Mucosa of stomach (tissue), 1 donor: ENCODE results near the gene WHRN.

Source experiments
- H3K27me3 ChIP-seq: one replicate; pipeline ENCODE4 v1.7.0; 2013; ENCODE audit warnings: mild to moderate bottlenecking, low read length; ENCODE audit not compliant: control insufficient read depth, insufficient read depth
- H3K36me3 ChIP-seq: one replicate; pipeline ENCODE4 v1.7.0; 2013; ENCODE audit warnings: low read length; ENCODE audit not compliant: control insufficient read depth, insufficient read depth
- H3K4me1 ChIP-seq: one replicate; pipeline ENCODE4 v1.7.0; 2013; ENCODE audit warnings: mild to moderate bottlenecking, low read length; ENCODE audit not compliant: control insufficient read depth, insufficient read depth
- H3K4me3 ChIP-seq: one replicate; pipeline ENCODE4 v1.7.0; 2013; ENCODE audit warnings: low read length
- H3K9ac ChIP-seq: one replicate; pipeline ENCODE4 v1.7.0; 2013; ENCODE audit warnings: mild to moderate bottlenecking, low read length, moderate library complexity
- H3K9me3 ChIP-seq: one replicate; pipeline ENCODE4 v1.7.0; 2013; ENCODE audit warnings: mild to moderate bottlenecking, low read length, moderate library complexity; ENCODE audit not compliant: control insufficient read depth
- donor health status: Pancreatic carcinoma.

Gene WHRN

DNA sequence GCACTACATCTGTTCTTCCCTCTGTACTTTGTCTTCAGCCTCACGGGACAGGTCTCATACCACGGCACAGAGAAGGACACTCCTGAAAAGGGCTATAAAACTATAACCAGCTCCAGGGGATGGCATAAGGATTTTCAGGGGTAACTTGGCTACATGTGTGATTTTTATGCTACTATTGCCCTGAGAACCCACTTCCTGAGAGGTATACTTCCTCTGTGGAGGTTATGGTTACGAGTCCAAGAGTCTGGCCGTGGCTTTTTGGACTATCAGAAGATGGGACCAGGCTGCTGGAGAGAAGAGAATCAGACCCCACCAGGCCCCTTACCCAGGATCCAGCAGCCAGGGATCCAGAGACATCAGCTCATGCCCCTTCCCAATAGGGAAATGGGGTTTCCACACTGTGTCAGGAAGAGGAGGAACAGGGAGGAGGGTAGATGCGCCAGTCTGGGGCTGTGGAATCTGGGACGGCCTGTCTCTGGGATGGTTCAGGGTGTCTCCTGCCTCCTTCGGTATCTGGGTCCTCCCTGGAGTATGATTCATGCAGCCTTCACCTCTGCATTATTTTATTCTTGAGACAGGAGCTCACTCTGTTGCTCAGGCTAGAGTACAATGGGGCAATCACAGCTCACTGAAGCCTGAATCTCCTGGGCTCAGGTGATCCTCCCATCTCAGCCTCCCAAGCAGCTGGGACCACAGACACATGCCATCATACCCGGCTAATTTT is 29.7 kb downstream of the WHRN start:
- no peak overlapping the region for H3K4me3 ChIP-seq
- H3K9ac ChIP-seq, result no peak overlapping the region
- H3K9me3 ChIP-seq, result no peaks in the 10 kb centered on the region
- H3K36me3 ChIP-seq, result no peaks in the 10 kb centered on the region
- peaks cover 8% of the 10 kb centered on the region for H3K4me1 ChIP-seq
- no peaks in the 10 kb centered on the region for H3K27me3 ChIP-seq

DNA sequence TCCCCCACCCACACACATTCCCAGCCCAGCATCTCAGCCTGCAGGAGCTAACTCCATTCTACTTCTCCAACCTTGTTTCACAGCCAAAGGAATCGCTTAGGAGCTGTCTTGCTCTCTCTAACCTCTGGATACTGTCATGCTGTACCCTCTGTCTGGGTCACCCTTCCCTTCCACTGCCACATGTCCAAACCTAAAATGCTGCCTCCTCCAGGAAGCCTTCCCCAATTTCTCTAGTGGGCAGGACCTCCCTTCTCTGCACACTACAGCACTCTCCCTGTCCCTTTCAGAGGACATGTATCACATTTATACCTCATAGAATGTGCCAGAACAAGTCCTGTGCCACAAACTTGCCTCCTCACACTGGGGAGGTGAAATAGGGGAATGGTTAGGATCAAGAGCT is 30.8 kb downstream of the WHRN start:
- Histone ChIP-seq H3K36me3 (no peaks in the 10 kb centered on the region), H3K4me3 (no peak overlapping the region), H3K9ac (no peak overlapping the region), H3K27me3 (no peaks in the 10 kb centered on the region), H3K4me1 (peaks cover 8% of the 10 kb centered on the region), H3K9me3 (no peaks in the 10 kb centered on the region)

DNA sequence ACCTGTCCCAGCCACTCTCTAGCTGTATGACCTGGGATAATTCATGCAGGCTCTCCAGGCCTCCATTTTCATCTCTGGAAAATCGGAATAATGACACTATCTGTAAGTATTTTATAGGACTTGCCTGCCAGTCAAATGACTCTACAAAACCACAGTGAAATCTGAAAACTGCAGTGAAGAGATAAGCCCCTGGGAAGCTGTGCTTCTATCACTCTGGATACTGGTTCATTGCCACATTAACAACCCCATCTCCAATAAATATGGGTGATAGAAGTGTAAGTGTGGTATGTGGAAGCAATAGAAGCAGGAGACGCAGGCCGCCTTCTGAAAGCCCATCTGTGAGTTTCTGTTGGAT is 31.8 kb downstream of the WHRN start:
- no peaks in the 10 kb centered on the region for H3K9me3 ChIP-seq
- H3K4me1 ChIP-seq, result peaks cover 8% of the 10 kb centered on the region
- H3K36me3 ChIP-seq, result no peaks in the 10 kb centered on the region
- no peak overlapping the region for H3K4me3 ChIP-seq
- H3K9ac ChIP-seq, result no peak overlapping the region
- H3K27me3 ChIP-seq, result no peaks in the 10 kb centered on the region

DNA sequence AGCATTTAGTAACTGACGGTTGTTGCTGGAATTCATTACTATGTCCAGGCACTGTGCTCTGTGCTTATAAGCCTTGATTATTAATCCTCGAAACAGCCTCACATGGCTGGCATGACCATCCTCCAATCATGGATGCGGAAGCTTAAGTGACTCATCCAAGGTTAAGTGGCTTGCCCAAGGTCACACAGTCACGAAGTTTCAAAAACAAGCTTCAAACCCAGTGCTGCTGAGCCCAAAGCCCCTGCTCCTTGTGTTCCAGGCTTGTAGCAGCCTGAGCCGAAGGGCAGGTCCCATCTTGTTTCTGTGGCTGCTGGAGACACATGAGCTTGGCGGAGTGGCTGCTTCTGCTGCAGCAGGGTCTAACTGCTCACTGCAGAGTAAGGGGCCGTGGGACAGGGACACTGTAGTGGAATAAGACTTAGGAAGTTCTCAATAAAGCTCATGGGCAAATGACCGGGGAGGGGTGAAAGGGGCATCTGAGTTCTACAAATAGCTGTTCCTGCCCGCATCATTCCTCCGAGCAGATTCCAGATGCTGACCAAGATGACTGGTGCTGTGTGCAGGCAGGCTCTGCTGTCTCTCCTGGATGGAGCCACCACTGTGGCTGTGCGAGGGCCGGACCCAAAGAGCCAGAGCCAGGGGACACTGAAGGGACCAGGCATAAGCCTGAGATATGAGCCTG is 32.4 kb downstream of the WHRN start:
- H3K36me3 ChIP-seq, result no peaks in the 10 kb centered on the region
- H3K27me3 ChIP-seq, result no peaks in the 10 kb centered on the region
- no peak overlapping the region for H3K4me3 ChIP-seq
- peaks cover 8% of the 10 kb centered on the region for H3K4me1 ChIP-seq
- H3K9me3 ChIP-seq, result no peaks in the 10 kb centered on the region
- H3K9ac ChIP-seq, result no peak overlapping the region

DNA sequence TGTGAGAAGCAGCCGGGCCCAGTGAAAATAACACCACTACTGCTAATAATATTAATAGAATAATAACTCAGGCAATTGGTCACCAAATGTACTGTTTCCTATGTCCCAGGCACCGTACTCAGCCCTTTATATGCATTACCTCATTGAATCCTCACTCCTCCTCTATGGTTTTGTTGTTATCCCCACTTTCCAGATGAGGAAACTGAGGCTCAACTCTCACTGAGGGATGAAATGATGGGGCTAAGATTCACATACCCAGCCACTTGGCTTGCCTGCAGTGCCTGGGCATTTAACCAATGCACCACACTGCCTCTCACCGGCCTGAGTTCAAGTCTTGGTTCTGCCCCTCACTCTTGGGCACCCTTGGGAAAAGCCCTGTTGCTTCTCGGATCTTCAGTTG is 34.1 kb downstream of the WHRN start:
- Histone ChIP-seq H3K36me3 (no peaks in the 10 kb centered on the region), H3K4me1 (no peaks in the 10 kb centered on the region), H3K9ac (no peak overlapping the region)

DNA sequence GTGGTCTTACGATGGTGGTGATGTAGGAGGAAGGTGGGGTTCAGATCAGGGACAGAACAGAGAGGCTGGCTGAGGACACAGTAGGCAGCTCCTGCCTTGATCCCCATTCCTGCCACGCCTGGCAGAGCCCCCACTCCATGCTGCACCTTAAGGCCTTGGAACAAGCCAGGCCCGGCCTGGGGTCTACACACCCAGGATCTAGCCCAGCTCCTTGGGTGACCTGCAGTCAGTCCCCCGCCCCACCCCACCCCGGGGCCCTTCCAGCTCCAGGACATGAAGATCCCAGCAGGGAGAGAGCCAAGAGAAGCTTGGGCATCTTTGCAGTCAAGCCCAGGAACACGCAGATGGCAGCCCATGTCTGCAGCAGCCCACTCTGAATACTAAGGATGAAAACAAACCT is 34.7 kb downstream of the WHRN start:
- Histone ChIP-seq H3K27me3 (no peaks in the 10 kb centered on the region), H3K9me3 (no peaks in the 10 kb centered on the region), H3K4me1 (no peaks in the 10 kb centered on the region), H3K36me3 (no peaks in the 10 kb centered on the region), H3K9ac (no peak overlapping the region), H3K4me3 (no peak overlapping the region)

More for the DNA sequence above, 34.1 kb downstream of the WHRN start:
- H3K9me3 ChIP-seq, result no peaks in the 10 kb centered on the region
- H3K4me3 ChIP-seq, result no peak overlapping the region
- no peaks in the 10 kb centered on the region for H3K27me3 ChIP-seq

DNA sequence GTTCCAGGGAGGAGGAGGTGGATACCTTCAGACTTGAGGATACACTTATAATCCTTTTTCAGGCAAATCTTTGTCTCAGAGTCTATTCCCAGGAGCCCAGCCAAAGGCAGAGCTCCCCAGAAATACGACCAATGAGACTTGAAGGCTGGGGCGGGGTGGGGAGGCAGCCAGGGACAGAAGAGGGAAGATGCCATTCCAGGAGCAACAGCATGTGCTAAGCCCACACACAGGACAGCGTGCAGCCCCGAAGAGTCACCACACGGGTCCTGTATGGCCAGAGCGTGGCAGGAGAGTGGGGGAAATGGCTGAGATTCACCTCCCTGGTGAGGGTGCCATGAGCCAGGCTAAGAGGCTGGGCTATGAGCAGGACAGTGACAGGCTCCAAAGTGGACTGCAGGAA is 35.2 kb downstream of the WHRN start:
- no peaks in the 10 kb centered on the region for H3K27me3 ChIP-seq
- no peak overlapping the region for H3K4me3 ChIP-seq
- H3K9ac ChIP-seq, result no peak overlapping the region
- no peaks in the 10 kb centered on the region for H3K4me1 ChIP-seq
- H3K9me3 ChIP-seq, result no peaks in the 10 kb centered on the region
- no peaks in the 10 kb centered on the region for H3K36me3 ChIP-seq

DNA sequence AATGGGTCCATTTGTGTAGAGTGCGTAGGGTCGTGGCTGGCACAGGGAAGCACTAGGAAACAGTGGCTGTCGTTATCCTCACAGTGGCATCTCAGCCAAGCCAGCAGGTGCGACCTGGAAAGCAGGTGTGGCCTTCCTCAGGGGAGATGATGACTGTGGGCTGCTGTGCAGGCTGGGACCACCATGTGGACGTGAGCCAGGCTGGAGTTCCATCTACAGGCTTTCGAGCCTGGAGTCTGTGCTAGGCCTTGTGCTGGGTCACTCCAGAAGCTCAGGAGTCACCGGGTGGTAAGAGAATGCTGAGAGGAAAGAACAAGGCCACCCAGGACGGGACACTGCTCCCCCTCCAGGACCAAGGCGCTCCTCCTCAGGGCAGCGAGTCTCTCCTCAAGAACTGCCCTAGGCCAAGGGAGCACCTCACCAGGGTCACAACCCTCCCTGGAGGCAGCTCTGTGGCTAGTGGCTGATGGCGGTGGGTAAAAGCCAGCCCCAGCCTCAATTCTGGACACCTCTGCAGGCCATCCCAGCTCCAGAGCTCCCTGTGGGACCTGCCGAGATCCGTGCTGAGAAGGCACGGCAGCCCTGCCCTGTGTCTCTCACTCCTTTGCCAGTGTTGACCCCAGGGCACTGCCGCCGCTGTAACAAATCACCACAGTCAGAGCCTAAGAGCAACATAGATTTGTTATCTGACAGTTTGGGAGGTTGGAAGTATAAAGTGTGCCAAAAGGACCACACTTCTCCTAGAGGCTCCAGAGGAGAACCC is 36.0 kb downstream of the WHRN start:
- Histone ChIP-seq H3K4me3 (no peak overlapping the region), H3K9me3 (no peaks in the 10 kb centered on the region), H3K4me1 (no peaks in the 10 kb centered on the region), H3K36me3 (no peaks in the 10 kb centered on the region), H3K9ac (no peak overlapping the region), H3K27me3 (no peaks in the 10 kb centered on the region)

DNA sequence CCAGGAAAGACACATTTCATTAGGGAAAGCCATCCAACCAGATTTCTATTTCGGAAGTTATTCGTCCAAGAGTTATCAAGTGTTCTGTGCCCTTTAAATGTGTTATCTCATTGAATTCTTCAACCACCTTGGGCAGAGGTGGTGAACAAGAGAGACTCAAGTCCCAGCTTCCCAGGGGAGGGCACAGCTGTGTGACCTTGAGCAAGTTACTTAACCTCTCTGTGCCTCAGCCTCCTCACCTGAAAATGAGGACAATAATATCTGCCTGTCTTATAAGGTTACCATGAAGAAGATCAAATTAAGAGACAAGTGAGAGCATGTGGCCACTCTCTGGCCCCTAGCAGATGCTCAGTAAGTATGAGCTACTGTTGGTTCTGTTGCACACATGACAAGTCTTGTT is 37.4 kb downstream of the WHRN start:
- H3K4me3 ChIP-seq, result no peak overlapping the region
- H3K9ac ChIP-seq, result no peak overlapping the region
- no peaks in the 10 kb centered on the region for H3K9me3 ChIP-seq
- no peaks in the 10 kb centered on the region for H3K4me1 ChIP-seq
- H3K27me3 ChIP-seq, result no peaks in the 10 kb centered on the region
- no peaks in the 10 kb centered on the region for H3K36me3 ChIP-seq

DNA sequence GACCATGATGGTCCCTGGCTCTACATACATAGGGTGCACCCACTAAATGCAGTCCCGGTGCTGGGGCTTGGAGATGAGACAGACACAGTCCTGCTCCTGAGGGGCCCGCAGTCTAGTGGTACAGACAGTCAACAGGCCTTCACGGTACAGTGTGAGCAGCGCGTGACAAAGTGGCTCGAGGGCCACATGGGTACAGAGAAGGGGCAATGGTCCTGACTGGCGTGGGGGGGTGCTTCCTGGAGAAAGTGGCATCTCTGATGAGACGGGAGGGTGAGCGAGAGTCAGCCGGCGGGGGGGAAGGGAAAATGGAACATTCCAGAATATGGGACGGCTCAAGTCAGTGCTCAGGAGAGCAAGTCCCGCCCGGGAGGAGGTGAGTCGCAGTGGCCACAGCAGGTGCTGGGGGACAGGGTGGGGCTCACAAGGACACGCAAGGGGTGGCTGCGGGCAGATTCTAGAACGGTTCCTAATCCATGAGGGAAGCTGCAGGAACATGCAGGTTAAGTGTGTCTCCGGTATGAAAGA is 38.0 kb downstream of the WHRN start:
- no peak overlapping the region for H3K9ac ChIP-seq
- no peak overlapping the region for H3K4me3 ChIP-seq
- no peaks in the 10 kb centered on the region for H3K36me3 ChIP-seq
- H3K4me1 ChIP-seq, result no peaks in the 10 kb centered on the region
- H3K27me3 ChIP-seq, result no peaks in the 10 kb centered on the region
- no peaks in the 10 kb centered on the region for H3K9me3 ChIP-seq

DNA sequence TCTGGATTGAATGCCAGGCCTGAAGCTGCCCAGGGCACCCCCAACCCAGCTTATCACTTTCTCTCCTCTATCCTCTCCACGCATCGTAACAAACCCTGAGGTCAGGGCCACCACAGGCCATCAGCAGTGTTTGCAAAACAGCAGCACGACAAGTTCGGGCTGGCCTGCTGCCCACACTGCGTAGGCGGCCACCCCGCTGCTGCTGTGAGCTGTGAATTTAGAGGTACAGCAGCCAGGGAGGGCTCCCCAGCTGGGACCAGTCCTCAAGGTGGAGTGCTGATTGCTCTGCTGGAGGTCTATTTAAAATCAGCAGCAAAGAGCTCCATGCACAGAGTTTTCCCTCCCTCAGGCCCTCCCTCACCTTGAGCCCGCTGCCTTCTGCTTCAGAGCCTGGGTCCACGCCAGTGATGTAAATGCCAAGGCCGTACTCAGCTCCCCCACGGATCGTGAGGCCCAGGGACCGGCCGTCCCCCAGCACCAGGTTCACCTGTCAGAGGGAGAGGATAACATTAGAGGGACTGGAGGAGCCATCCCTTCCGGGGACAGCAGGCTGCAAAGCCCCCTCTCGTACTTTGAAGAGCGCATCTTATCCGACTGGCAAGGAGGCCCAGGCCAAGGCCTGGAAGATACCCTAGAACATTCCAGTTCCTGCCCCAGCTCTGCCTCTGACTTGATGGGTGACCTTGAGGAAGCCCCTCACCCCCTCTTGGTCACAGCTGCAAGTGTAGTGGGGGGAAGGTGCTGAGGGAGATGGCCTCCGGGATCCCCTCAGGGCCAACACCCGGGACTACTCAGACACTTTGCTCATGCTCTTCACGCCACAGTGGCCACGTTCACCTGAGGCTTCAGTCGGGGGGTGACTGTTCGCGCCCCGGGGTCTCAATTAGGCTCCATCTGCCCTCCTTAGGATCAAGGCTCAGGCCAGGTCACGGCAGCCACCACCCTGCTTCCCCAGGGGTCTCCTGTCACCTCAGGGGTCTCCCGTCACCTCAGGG is 39.1 kb downstream of the WHRN start:
- Histone ChIP-seq H3K4me1 (no peaks in the 10 kb centered on the region), H3K36me3 (no peaks in the 10 kb centered on the region), H3K27me3 (no peaks in the 10 kb centered on the region), H3K9ac (no peak overlapping the region), H3K9me3 (no peaks in the 10 kb centered on the region), H3K4me3 (no peak overlapping the region)
